Gastrocnemius medialis (tissue), 4 donors: ENCODE measurements around the gene MRPL2. TPM values are rescaled to one million over a fixed set of nuclear protein-coding genes. Genes with fewer than 3 reads are reported as not detected.

Source experiments
- ATAC-seq, 2 donors: fragments of 150-250 bp; one replicate each; pipeline ENCODE4 v1.9.1; 2016
- DNase-seq, 2 donors: peaks; one replicate each; pipeline ENCODE4 v3.0.0-alpha.2; 2019
- H3K27ac ChIP-seq, 4 donors: fragments of 200-600 bp; sonication (generic); 1 replicate in 1 of 4; 2 replicates in 3 of 4; pipeline ENCODE4 v1.5.1; 2016 to 2018; ENCODE audit warnings: mild to moderate bottlenecking in 2 of 4, moderate library complexity in 1 of 4
- H3K27me3 ChIP-seq, 3 donors: fragments of 200-600 bp; sonication (generic) in 2 of 3; 1 replicate in 1 of 3; 2 replicates in 2 of 3; pipeline versions ENCODE4 v1.5.1 to v1.6.0; 2016 to 2019; ENCODE audit warnings: mild to moderate bottlenecking in 1 of 3, moderate library complexity in 1 of 3
- H3K36me3 ChIP-seq, 2 donors: fragments of 200-600 bp; sonication (generic) in 1 of 2; one replicate each; pipeline ENCODE4 v1.5.1; 2017 to 2018
- H3K4me1 ChIP-seq, 2 donors: fragments of 200-600 bp; sonication (generic) in 1 of 2; one replicate each; pipeline ENCODE4 v1.5.1; 2016 to 2017; ENCODE audit warnings: mild to moderate bottlenecking in 2 of 2
- H3K4me3 ChIP-seq, 4 donors: fragments of 200-600 bp; sonication (generic) in 3 of 4; 1 replicate in 1 of 4; 2 replicates in 3 of 4; pipeline ENCODE4 v1.5.1; 2016 to 2019; ENCODE audit warnings: mild to moderate bottlenecking in 2 of 4
- H3K9me3 ChIP-seq, 3 donors: fragments of 200-600 bp; sonication (generic) in 2 of 3; 1 replicate in 1 of 3; 2 replicates in 2 of 3; pipeline ENCODE4 v1.5.1; 2016 to 2019
- POLR2A ChIP-seq, 2 donors: fragments of 450-650 bp; IDR thresholded peaks; one replicate each; pipeline ENCODE4 v1.6.1; 2017; ENCODE audit warnings: antibody characterized with exemption in 2 of 2, mild to moderate bottlenecking in 2 of 2, moderate library complexity in 2 of 2
- in situ Hi-C, 4 donors: fragments of 200-750 bp; cut with MboI; loops; one replicate each; pipeline versions ENCODE4 v1.15.0 to v1.8.0; 2017; ENCODE audit warnings: low sequenced_read_pairs in 4 of 4
- intact Hi-C: fragments of 100-400 bp; cut with DNase I; formaldehyde crosslinking; loops from one replicate; pipeline ENCODE4 v1.15.1; 2023; ENCODE audit warnings: low total_unique reads
- total RNA-seq, 4 donors: library from RNA; depleted of rRNA; stranded (reverse); fragments of >200 nt; gene quantifications; one replicate each; pipeline versions ENCODE4 v1.1.0 to v1.2.3, GENCODE V29; 2016
- TF ChIP-seq, protein P1 (sequence below), 5 experiments: fragments of 450-650 bp in 3 of 5; fragments of 200-600 bp in 2 of 5; sonication (generic) in 2 of 5; IDR thresholded peaks in 4 of 5; conservative IDR thresholded peaks in 1 of 5; 1 replicate in 4 of 5; 2 replicates in 1 of 5; pipeline ENCODE4 v1.5.1; 2016 to 2019; ENCODE audit warnings: antibody characterized with exemption in 5 of 5, mild to moderate bottlenecking in 3 of 5, moderate library complexity in 3 of 5

Gene MRPL2
- total RNA-seq, 4 donors from 2014 or later = 34.1 to 64.9 (median 41.1) TPM

DNA sequence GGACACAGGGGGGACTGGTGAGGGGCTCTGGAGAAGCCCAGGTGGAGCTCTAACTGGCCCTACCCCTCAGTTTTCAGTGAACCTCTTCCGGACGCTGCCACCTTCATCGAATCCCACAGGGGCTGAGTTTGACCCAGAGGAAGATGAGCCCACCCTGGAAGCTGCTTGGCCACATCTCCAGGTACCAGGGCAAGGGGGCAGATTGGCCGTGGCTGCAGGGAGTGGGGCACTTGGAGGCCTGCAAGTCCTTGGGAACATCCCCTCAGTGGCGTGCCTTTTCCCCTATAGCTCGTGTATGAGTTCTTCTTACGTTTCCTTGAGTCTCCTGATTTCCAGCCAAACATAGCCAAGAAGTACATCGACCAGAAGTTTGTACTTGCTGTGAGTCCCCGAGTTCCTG, 52.1 kb downstream of the MRPL2 start:
- TF ChIP-seq, protein P1, sequence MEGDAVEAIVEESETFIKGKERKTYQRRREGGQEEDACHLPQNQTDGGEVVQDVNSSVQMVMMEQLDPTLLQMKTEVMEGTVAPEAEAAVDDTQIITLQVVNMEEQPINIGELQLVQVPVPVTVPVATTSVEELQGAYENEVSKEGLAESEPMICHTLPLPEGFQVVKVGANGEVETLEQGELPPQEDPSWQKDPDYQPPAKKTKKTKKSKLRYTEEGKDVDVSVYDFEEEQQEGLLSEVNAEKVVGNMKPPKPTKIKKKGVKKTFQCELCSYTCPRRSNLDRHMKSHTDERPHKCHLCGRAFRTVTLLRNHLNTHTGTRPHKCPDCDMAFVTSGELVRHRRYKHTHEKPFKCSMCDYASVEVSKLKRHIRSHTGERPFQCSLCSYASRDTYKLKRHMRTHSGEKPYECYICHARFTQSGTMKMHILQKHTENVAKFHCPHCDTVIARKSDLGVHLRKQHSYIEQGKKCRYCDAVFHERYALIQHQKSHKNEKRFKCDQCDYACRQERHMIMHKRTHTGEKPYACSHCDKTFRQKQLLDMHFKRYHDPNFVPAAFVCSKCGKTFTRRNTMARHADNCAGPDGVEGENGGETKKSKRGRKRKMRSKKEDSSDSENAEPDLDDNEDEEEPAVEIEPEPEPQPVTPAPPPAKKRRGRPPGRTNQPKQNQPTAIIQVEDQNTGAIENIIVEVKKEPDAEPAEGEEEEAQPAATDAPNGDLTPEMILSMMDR (IDR thresholded peaks at IDR 0.05 in 4 of 5, conservative IDR thresholded peaks at IDR 0.05 in 1 of 5) = no peak
- TF ChIP-seq POLR2A (IDR thresholded peaks at IDR 0.05) = no peak
- ATAC-seq (no peak), DNase-seq (no peak)
- H3K9me3 ChIP-seq = no peaks in the 10 kb centered on the region
- peaks cover 0 to 57% of the 10 kb centered on the region in 2 donors for H3K36me3 ChIP-seq
- intact Hi-C loops = no loop called here
- peaks cover 6% of the 10 kb centered on the region in 2 donors for H3K4me1 ChIP-seq
- in situ Hi-C loops = no loop called here
- no peak overlapping the region for H3K27ac ChIP-seq
- no peaks in the 10 kb centered on the region for H3K27me3 ChIP-seq
- H3K4me3 ChIP-seq = no peak overlapping the region

- H3K4me3 ChIP-seq = no peak overlapping the region
- H3K4me1 ChIP-seq = peaks cover 6% of the 10 kb centered on the region in 2 donors
- no peaks in the 10 kb centered on the region for H3K9me3 ChIP-seq
- no peak for DNase-seq
- no peaks in the 10 kb centered on the region for H3K27me3 ChIP-seq
- intact Hi-C loops (no loop called here), in situ Hi-C loops (no loop called here)
- H3K36me3 ChIP-seq = peaks cover 0 to 48% of the 10 kb centered on the region in 2 donors
- no peak for TF ChIP-seq POLR2A (IDR thresholded peaks at IDR 0.05)
- TF ChIP-seq, protein P1 (IDR thresholded peaks at IDR 0.05 in 4 of 5, conservative IDR thresholded peaks at IDR 0.05 in 1 of 5) = no peak
- H3K27ac ChIP-seq = no peak overlapping the region
- no peak for ATAC-seq
Observed at GRCh38 chr6:43006251-43006650, 53.0 kb downstream of the MRPL2 start.

- Histone ChIP-seq H3K27me3 (no peaks in the 10 kb centered on the region), H3K4me3 (no peak overlapping the region), H3K36me3 (peaks cover 0 to 44% of the 10 kb centered on the region in 2 donors), H3K9me3 (no peaks in the 10 kb centered on the region), H3K4me1 (peaks cover 6% of the 10 kb centered on the region in 2 donors), H3K27ac (no peak overlapping the region)
- intact Hi-C loops (no loop called here), in situ Hi-C loops (no loop called here)
- ATAC-seq (no peak), DNase-seq (no peak)
- TF ChIP-seq POLR2A (IDR thresholded peaks at IDR 0.05) = no peak
- TF ChIP-seq, protein P1 (IDR thresholded peaks at IDR 0.05 in 4 of 5, conservative IDR thresholded peaks at IDR 0.05 in 1 of 5) = no peak
Observed at GRCh38 chr6:43005844-43006243, 53.4 kb downstream of the MRPL2 start.

Other genes starting within 250 kb of the MRPL2 start
- 10 to 100 TPM; 59.6 to 87.1 (median 65.2) TPM for gene RPL7L1, start 179.8 kb downstream of the MRPL2 start, total RNA-seq
- gene PTCRA, start 143.4 kb downstream of the MRPL2 start, total RNA-seq = not detected
- gene CNPY3, start 130.0 kb downstream of the MRPL2 start, total RNA-seq = 10 to 100 TPM in 2 of 4 donors, 1 to 10 TPM in 2; 7.1 to 13.5 (median 9.3) TPM
- 1 to 10 TPM in 1 of 4 donors, under 1 TPM in 2, not detected in 1; 0.42 to 1.1 (median 0.61) TPM for gene GNMT, start 98.7 kb downstream of the MRPL2 start, total RNA-seq
- gene PEX6, start 80.3 kb downstream of the MRPL2 start, total RNA-seq = 10 to 100 TPM in 2 of 4 donors, 1 to 10 TPM in 2; 7.4 to 45.1 (median 12.6) TPM
- gene PPP2R5D, start 74.9 kb downstream of the MRPL2 start, total RNA-seq = 10 to 100 TPM; 44.3 to 68.2 (median 52.6) TPM
- gene MEA1, start 45.5 kb downstream of the MRPL2 start, total RNA-seq = 10 to 100 TPM; 25.0 to 33.5 (median 25.9) TPM
- 100 to 1,000 TPM in 2 of 4 donors, 10 to 100 TPM in 2; 66.5 to 164 (median 119) TPM for gene KLHDC3, start 45.2 kb downstream of the MRPL2 start, total RNA-seq
- gene RRP36, start 37.8 kb downstream of the MRPL2 start, total RNA-seq = 10 to 100 TPM; 37.7 to 64.3 (median 51.0) TPM
- gene CUL7, start 5.6 kb downstream of the MRPL2 start, total RNA-seq = 10 to 100 TPM; 11.9 to 21.3 (median 15.4) TPM
- gene KLC4, start 197 bp upstream of the MRPL2 start, total RNA-seq = 10 to 100 TPM; 12.2 to 19.3 (median 14.6) TPM
- gene PTK7, start 16.9 kb upstream of the MRPL2 start, total RNA-seq = under 1 TPM; 0.15 to 0.64 (median 0.24) TPM
- gene SRF, start 111.8 kb upstream of the MRPL2 start, total RNA-seq = 10 to 100 TPM; 35.2 to 54.7 (median 44.9) TPM
- gene CUL9, start 122.8 kb upstream of the MRPL2 start, total RNA-seq = 10 to 100 TPM in 1 of 4 donors, 1 to 10 TPM in 3; 5.3 to 20.1 (median 7.1) TPM
- 10 to 100 TPM; 42.3 to 87.6 (median 69.2) TPM for gene DNPH1, start 170.0 kb upstream of the MRPL2 start, total RNA-seq
- gene TTBK1, start 184.0 kb upstream of the MRPL2 start, total RNA-seq = under 1 TPM in 1 of 4 donors, not detected in 3; 0.04 TPM
- under 1 TPM in 1 of 4 donors, not detected in 3; 0.42 TPM for gene SLC22A7, start 238.8 kb upstream of the MRPL2 start, total RNA-seq
- gene CRIP3, start 249.4 kb upstream of the MRPL2 start, total RNA-seq = under 1 TPM in 1 of 4 donors, not detected in 3; 0.68 TPM